ENCODE results near the gene EIPR1.
"Not testable (repeated sequence)": the region's sequence is repeated elsewhere in the genome, so short reads cannot be mapped to it uniquely, and the experiment has no call there.

Gene EIPR1

GRCh38 chr2:3399829-3400228 is 22.2 kb upstream of the EIPR1 start:
- no peak for DNase-seq

- no peak for DNase-seq
Measured at GRCh38 chr2:3399381-3399780, 21.8 kb upstream of the EIPR1 start.

GRCh38 chr2:3398857-3399256 is 21.2 kb upstream of the EIPR1 start:
- no peak for DNase-seq

- DNase-seq: no peak
Measured at GRCh38 chr2:3396920-3397559, 19.4 kb upstream of the EIPR1 start.

- DNase-seq: no peak
Measured at GRCh38 chr2:3392216-3392615, 14.6 kb upstream of the EIPR1 start.

- no peak for DNase-seq
Measured at GRCh38 chr2:3390041-3390440, 12.4 kb upstream of the EIPR1 start.

GRCh38 chr2:3389193-3389592 is 11.6 kb upstream of the EIPR1 start:
- DNase-seq: no peak

GRCh38 chr2:3388412-3388738 is 10.8 kb upstream of the EIPR1 start:
- DNase-seq: no peak

GRCh38 chr2:3387644-3388411 is 10.2 kb upstream of the EIPR1 start:
- DNase-seq: no peak

GRCh38 chr2:3387011-3387410 is 9.4 kb upstream of the EIPR1 start:
- DNase-seq: no peak

- no peak for DNase-seq
Measured at GRCh38 chr2:3386448-3386958, 8.9 kb upstream of the EIPR1 start.

- DNase-seq: peak; percentile 72
Measured at GRCh38 chr2:3379647-3380534, 2.3 kb upstream of the EIPR1 start, which contains the start of gene TRAPPC12. TSS of gene TRAPPC12 (plus strand) at chr2:3379694. CDS start at chr2:3387624, 7,930 bp downstream.

GRCh38 chr2:3379339-3379646 is 1.7 kb upstream of the EIPR1 start:
- peak; percentile 96 for DNase-seq

- DNase-seq: no peak
Measured at GRCh38 chr2:3377279-3377611, 373 bp downstream of the EIPR1 start.

GRCh38 chr2:3376821-3377220 is 797 bp downstream of the EIPR1 start:
- no peak for DNase-seq

- DNase-seq: not testable (repeated sequence)
Measured at GRCh38 chr2:3369340-3370181, 8.1 kb downstream of the EIPR1 start.

GRCh38 chr2:3368261-3368722 is 9.3 kb downstream of the EIPR1 start:
- no peak for DNase-seq

GRCh38 chr2:3365219-3365618 is 12.4 kb downstream of the EIPR1 start:
- no peak for DNase-seq

GRCh38 chr2:3361518-3362389 is 15.9 kb downstream of the EIPR1 start:
- DNase-seq: no peak

GRCh38 chr2:3357926-3358325 is 19.7 kb downstream of the EIPR1 start:
- DNase-seq: no peak

GRCh38 chr2:3357446-3357845 is 20.2 kb downstream of the EIPR1 start:
- DNase-seq: not testable (repeated sequence)

- no peak for DNase-seq
Measured at GRCh38 chr2:3356799-3357198, 20.8 kb downstream of the EIPR1 start.
